Subcutaneous abdominal adipose tissue (tissue), 5 donors: Measurements from ENCODE around the gene KIF13A.
A peak's percentile ranks its signal among the peaks of the same experiment; 100 is the strongest.

Source experiments
- H3K27ac ChIP-seq: one replicate; pipeline ENCODE4 v1.7.0; 2013; ENCODE audit warnings: low read depth, mild to moderate bottlenecking, inconsistent platforms, low read length, moderate library complexity
- H3K27me3 ChIP-seq, 5 donors: one replicate each; pipeline ENCODE4 v1.7.0; 2013; ENCODE audit warnings: low read length in 5 of 5, inconsistent platforms in 1 of 5; ENCODE audit not compliant: control insufficient read depth in 5 of 5, insufficient read depth in 4 of 5
- H3K36me3 ChIP-seq, 5 donors: one replicate each; pipeline ENCODE4 v1.7.0; 2013; ENCODE audit warnings: low read length in 5 of 5; ENCODE audit not compliant: control insufficient read depth in 5 of 5, insufficient read depth in 5 of 5
- H3K4me1 ChIP-seq, 5 donors: one replicate each; pipeline ENCODE4 v1.7.0; 2013; ENCODE audit warnings: low read length in 5 of 5, mild to moderate bottlenecking in 3 of 5, moderate library complexity in 1 of 5; ENCODE audit not compliant: control insufficient read depth in 5 of 5, insufficient read depth in 5 of 5
- H3K4me3 ChIP-seq, 5 donors: one replicate each; pipeline ENCODE4 v1.7.0; 2013; ENCODE audit warnings: low read length in 5 of 5, low read depth in 1 of 5
- H3K9ac ChIP-seq, 5 donors: one replicate each; pipeline ENCODE4 v1.7.0; 2013; ENCODE audit warnings: low read length in 5 of 5, mild to moderate bottlenecking in 4 of 5, moderate library complexity in 3 of 5
- H3K9me3 ChIP-seq, 5 donors: one replicate each; pipeline ENCODE4 v1.7.0; 2013; ENCODE audit warnings: low read length in 5 of 5; ENCODE audit not compliant: control insufficient read depth in 5 of 5
- donor health status: healthy.
- donor health status: healthy.
- donor health status: healthy.
- donor health status: healthy.
- donor health status: healthy.

The KIF13A gene

DNA sequence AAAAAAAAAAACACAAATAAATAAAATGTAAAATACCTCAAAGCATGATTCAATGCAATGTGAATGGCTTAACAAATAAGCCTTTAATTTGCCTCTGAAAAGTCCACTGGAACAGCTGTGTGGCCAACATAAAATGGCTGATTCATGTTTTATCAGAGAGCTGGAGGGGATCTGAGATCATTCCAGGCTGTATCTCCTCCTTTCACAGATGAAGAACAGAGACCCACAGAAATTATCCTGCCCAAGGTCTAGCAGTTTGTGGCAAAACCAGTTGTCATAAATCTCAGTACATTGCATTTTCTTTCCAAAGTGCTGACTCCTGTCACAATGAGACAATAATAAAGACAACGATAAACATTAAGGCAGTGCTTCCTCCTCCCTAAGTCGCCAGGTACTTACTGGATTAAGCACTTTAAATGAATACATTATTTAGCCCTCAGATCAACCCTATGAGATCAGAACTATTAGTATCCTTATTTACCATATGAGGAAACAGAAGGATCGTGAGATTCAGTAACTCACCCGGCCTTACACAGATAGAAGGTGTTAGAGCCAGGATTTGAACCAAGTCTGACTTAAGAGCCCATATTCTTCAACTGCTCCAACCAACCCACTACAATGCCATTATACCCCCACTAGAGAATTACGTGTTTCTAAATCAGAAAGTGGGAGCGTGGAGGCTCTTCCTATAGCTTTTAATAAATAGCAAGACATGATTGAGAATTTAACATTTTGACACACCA lies 118.3 kb downstream of the KIF13A start:
- H3K4me3 ChIP-seq: no peak overlapping the region
- peak overlapping the region in 1 of 5 donors; percentile 35 for H3K9ac ChIP-seq
- no peaks in the 10 kb centered on the region for H3K36me3 ChIP-seq
- H3K9me3 ChIP-seq: no peaks in the 10 kb centered on the region
- H3K4me1 ChIP-seq: peaks cover 0 to 27% (median 12%) of the 10 kb centered on the region in 5 donors
- no peaks in the 10 kb centered on the region for H3K27me3 ChIP-seq
- peak overlapping the region; percentile 32 for H3K27ac ChIP-seq

- no peaks in the 10 kb centered on the region for H3K36me3 ChIP-seq
- H3K4me3 ChIP-seq: no peak overlapping the region
- H3K9ac ChIP-seq: no peak overlapping the region
- no peaks in the 10 kb centered on the region for H3K9me3 ChIP-seq
- peaks cover 2 to 30% (median 12%) of the 10 kb centered on the region in 5 donors for H3K4me1 ChIP-seq
- H3K27me3 ChIP-seq: no peaks in the 10 kb centered on the region
- peak overlapping the region; percentile 51 for H3K27ac ChIP-seq
These were observed 119.6 kb downstream of the KIF13A start for GRCh38 chr6:17867880-17868279.

GRCh38 chr6:17866876-17867444 lies 120.5 kb downstream of the KIF13A start:
- Histone ChIP-seq H3K9ac (no peak overlapping the region), H3K27ac (peak overlapping the region; percentile 51), H3K4me1 (peaks cover 2 to 30% (median 12%) of the 10 kb centered on the region in 5 donors), H3K9me3 (no peaks in the 10 kb centered on the region), H3K27me3 (no peaks in the 10 kb centered on the region), H3K36me3 (no peaks in the 10 kb centered on the region), H3K4me3 (no peak overlapping the region)

DNA sequence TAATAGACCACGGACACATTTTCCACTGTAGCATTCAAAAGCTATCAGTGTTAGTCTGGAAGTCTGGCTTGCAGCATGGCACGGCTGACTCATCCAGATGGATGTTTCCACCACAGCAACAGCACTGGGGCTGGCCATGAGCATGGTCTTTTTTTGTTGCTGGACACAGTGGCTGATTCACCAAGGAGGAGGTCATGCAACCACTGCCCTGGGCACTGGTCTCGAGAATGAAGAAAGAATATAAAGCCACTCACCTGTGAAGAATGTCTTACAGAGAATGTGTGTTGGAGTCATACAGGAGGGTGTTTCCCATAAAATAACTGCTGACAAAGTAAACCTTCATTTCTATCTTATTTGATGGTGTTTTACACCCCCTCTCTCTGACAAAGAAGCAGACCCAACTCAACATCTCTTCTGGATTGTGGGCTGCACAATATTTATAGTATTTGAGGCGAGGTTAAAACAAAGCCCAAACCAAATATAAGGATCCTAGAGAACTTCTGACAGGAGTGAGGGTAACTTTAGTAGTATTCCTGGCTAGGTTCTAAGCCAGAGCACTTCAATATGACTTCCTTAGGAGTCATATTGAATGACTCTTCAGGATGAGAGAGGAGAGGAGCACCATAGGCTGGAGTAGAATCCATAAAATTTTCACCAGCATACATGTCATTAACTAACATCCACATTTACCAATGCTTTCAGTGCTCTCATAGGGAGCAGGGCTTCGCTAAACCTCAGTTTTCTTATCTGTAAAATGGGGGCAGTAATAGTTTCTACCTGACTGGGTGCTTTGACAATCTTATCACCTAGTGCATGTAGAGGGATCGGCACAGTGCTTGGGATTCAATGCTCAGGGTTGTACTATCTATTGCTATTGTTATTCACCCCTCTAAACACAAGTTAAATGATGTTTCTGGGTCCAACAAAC lies 121.4 kb downstream of the KIF13A start:
- peak overlapping the region; percentile 73 for H3K27ac ChIP-seq
- H3K36me3 ChIP-seq: no peaks in the 10 kb centered on the region
- H3K4me3 ChIP-seq: no peak overlapping the region
- H3K9ac ChIP-seq: no peak overlapping the region
- no peaks in the 10 kb centered on the region for H3K27me3 ChIP-seq
- peaks cover 2 to 21% (median 11%) of the 10 kb centered on the region in 5 donors for H3K4me1 ChIP-seq
- H3K9me3 ChIP-seq: no peaks in the 10 kb centered on the region

- Histone ChIP-seq H3K4me1 (peaks cover 2 to 16% (median 9%) of the 10 kb centered on the region in 5 donors), H3K9me3 (no peaks in the 10 kb centered on the region), H3K36me3 (no peaks in the 10 kb centered on the region), H3K27ac (peak overlapping the region; percentile 73), H3K27me3 (no peaks in the 10 kb centered on the region), H3K4me3 (no peak overlapping the region), H3K9ac (no peak overlapping the region)
These were observed 122.2 kb downstream of the KIF13A start for GRCh38 chr6:17865243-17865642.

GRCh38 chr6:17863901-17864754 lies 123.3 kb downstream of the KIF13A start:
- Histone ChIP-seq H3K9me3 (no peaks in the 10 kb centered on the region), H3K27me3 (no peaks in the 10 kb centered on the region), H3K27ac (peak overlapping the region; percentile 73), H3K4me1 (peaks cover 2 to 12% (median 6%) of the 10 kb centered on the region in 5 donors), H3K9ac (peak overlapping the region in 1 of 5 donors; percentile 3), H3K36me3 (no peaks in the 10 kb centered on the region), H3K4me3 (no peak overlapping the region)

DNA sequence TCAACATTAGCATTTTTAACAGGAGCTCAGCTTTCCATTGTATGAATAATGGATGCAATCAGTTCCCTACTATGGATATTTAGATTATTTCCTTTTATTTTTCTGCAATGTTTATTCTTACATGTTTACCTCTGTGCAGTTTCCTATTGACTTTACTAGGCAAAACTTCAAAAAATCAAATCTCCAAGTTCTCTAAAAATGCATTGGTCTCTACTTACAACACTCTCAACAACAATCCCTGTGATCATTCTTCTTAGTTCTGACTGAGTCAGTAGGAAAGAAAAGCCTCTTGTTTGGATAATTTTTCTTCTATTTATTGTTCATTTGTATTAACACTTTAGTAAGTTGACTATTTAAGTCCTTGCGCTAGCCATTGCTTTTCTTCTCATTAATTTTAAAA lies 126.1 kb downstream of the KIF13A start:
- H3K9ac ChIP-seq: no peak overlapping the region
- H3K36me3 ChIP-seq: no peaks in the 10 kb centered on the region
- no peaks in the 10 kb centered on the region for H3K9me3 ChIP-seq
- no peak overlapping the region for H3K4me3 ChIP-seq
- no peak overlapping the region for H3K27ac ChIP-seq
- peaks cover 0 to 10% (median 2%) of the 10 kb centered on the region in 5 donors for H3K4me1 ChIP-seq
- H3K27me3 ChIP-seq: no peaks in the 10 kb centered on the region

DNA sequence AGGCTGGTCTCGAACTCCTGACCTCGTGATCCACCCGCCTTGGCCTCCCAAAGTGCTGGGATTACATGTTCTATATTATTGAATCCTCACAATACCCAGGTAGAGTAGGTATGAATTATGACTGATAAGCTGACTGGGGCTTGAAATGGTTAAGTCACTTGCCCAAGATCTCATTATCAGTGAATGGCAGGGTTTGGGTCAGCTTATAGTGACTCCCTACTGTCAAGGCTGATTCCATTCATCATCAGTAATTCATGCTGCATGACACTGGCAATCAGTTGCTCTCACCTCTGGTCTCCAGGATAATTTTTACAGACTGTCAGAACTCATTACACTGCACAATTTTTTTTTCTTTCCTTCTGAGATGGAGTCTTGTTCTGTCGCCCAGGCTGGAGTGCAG lies 127.6 kb downstream of the KIF13A start:
- peaks cover 2 to 8% (median 4%) of the 10 kb centered on the region in 5 donors for H3K36me3 ChIP-seq
- H3K9me3 ChIP-seq: no peaks in the 10 kb centered on the region
- no peak overlapping the region for H3K27ac ChIP-seq
- peaks cover 0 to 10% (median 2%) of the 10 kb centered on the region in 5 donors for H3K4me1 ChIP-seq
- H3K27me3 ChIP-seq: no peaks in the 10 kb centered on the region
- H3K4me3 ChIP-seq: no peak overlapping the region
- no peak overlapping the region for H3K9ac ChIP-seq

GRCh38 chr6:17858584-17858983 lies 128.9 kb downstream of the KIF13A start:
- Histone ChIP-seq H3K27ac (no peak overlapping the region), H3K9me3 (no peaks in the 10 kb centered on the region)

More at GRCh38 chr6:17858584-17858983, 128.9 kb downstream of the KIF13A start:
- no peaks in the 10 kb centered on the region for H3K27me3 ChIP-seq
- H3K4me3 ChIP-seq: no peak overlapping the region
- peaks cover 2 to 8% (median 6%) of the 10 kb centered on the region in 5 donors for H3K36me3 ChIP-seq
- H3K9ac ChIP-seq: no peak overlapping the region
- H3K4me1 ChIP-seq: peaks cover 0 to 5% (median 2%) of the 10 kb centered on the region in 5 donors
